HG03135 (cell line): ENCODE measurements around the gene TMBIM1.
A peak's percentile ranks its signal among the peaks of the same experiment; 100 is the strongest.
"Not testable (repeated sequence)": the region's sequence is repeated elsewhere in the genome, so short reads cannot be mapped to it uniquely, and the experiment has no call there.

Source experiments
- ATAC-seq: cut with Tn5 transposase; IDR thresholded peaks from one replicate; pipeline ENCODE4 v1.9.1; 2021; ENCODE audit warnings: mild to moderate bottlenecking, moderate library complexity; ENCODE audit not compliant: unreplicated experiment

The TMBIM1 gene

DNA sequence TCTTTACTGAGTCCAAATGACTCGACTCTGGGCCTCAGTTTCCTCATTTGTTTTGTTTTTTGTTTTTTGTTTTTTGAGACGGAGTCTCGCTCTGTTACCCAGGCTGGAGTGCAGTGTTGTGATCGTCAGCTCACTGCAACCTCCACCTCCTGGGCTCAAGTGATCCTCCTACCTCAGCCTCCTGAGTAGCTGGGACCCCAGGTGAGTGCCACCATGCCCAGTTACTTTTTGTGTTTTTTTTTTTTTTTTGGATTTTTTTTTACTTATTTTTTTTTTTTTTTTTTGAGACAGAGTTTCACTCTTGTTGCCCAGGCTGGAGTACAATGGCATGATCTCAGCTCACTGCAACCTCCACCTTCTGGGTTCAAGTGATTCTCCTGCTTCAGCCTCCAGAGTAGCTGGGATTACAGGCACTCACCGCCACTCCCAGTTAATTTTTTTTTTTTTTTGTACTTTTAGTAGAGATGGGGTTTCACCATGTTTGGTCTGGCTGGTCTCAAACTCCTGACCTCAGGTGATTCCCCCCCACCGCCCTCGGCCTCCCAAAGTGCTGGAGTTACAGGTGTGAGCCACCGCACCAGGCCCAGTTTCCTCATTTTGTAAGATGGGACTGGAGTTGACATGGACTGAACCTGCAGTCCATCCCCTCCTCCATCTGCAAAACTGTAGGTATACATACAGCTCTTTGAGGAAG is 18.9 kb downstream of the TMBIM1 start:
- not testable (repeated sequence) for ATAC-seq

DNA sequence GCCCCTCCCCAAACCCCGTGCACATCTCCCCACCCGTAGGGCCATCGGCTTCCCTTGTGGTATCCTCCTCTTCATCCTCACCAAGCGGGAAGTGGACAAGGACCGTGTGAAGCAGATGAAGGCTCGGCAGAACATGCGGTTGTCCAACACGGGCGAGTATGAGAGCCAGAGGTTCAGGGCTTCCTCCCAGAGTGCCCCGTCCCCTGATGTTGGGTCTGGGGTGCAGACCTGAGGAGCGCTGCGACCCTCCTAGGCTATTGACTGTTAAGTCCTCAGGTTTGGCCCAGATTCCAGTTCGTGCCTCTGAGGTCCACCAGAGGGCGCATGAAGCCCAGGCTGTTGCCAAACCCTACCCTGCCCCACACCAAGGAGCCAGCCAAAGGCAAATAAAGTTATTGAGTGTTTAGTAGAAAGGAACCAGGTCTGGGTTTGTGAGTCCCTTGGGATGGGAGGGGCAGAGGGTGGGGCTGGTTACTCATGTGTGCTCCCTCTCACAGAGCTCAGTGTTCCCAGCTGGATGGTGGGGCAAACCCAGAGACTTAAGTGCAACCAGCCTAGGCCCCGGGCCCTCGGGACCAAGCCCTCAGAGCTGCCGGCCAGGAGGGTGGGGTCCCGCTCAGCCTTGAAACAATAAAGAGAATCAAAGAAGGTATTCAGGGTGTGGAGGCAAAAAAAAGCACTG is 19.6 kb downstream of the TMBIM1 start:
- ATAC-seq = no peak

DNA sequence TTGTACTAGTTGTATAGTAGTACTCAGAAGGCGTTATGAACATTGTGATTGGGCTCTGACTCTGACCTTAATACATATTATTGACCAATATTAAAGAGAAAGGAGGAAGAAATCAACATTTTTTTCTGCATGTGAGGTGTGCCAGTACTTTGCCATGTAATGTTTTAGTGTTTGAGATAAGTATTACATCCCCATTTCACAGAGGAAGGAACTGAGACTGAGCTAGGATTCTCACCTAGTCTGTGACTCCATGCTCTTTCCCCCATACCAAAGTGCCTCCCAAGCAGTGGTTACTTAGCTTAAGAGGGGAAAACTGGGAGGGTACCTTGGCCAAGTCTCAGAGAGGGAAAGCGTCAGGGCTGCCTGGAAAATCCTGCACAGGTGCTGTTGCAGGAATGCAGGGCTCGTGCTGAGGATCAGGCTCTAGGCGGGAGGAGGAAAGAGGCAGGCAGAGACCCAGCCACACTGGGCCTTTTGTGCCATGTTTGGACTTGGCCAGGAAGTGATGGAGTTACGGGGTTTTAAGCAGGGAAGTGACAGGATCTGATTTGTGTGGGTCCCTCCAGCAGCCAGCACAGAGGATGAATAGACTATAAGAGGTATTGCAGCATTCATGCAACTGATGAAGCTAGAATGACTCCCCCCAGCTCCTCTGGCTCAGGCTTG is 20.3 kb downstream of the TMBIM1 start:
- no peak for ATAC-seq

DNA sequence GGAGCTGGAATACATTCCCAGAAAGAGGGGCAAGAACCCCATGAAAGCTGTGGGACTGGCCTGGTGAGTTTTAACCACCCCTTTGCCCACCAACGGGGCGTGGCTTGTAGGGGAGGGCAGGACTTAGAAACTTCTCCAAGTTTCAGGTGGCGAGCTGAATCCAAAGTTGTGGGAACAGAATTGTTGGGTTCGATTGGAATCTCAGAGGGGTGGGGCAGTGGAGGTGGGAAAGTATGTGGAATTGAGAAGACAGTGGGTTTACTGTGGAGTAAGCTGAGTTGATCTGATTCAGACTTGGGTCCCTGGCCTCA is 20.9 kb downstream of the TMBIM1 start:
- ATAC-seq = no peak

DNA sequence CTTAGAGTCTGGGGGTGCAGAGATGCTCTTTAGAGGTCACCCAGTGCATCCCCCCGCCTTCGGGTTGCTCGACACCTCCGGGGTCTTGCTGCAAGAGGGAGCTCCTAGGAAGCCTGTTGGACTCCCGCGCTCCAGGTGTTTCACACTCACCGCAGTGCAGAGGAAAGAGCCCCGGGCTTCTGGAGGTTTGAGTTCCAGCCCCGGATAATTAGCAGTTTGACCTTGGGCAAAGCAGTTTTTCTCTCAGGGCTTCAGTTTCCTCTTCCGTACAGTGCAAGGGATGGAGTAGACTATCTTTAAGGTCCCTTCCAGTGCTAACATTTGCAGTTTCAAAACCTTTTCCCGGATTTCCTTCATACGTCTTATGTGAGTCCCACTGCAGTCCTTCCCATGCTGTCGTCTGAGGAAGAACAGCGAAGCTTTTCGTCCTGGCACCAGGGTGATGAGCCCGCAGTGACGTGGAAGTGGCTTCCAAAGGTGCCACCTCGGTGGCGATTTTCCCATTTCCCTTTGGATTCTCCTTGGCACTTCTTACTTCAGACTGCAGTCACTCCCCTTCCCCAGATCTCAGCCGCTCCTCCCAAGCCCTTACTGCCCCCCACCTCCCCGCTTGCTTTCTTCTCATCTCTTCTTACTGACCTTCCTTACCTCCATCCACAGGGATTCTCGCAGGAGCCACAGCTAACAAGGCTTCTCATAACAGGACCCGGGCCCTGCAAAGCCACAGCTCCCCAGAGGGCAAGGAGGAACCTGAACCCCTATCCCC is 21.4 kb downstream of the TMBIM1 start:
- ATAC-seq = no peak

DNA sequence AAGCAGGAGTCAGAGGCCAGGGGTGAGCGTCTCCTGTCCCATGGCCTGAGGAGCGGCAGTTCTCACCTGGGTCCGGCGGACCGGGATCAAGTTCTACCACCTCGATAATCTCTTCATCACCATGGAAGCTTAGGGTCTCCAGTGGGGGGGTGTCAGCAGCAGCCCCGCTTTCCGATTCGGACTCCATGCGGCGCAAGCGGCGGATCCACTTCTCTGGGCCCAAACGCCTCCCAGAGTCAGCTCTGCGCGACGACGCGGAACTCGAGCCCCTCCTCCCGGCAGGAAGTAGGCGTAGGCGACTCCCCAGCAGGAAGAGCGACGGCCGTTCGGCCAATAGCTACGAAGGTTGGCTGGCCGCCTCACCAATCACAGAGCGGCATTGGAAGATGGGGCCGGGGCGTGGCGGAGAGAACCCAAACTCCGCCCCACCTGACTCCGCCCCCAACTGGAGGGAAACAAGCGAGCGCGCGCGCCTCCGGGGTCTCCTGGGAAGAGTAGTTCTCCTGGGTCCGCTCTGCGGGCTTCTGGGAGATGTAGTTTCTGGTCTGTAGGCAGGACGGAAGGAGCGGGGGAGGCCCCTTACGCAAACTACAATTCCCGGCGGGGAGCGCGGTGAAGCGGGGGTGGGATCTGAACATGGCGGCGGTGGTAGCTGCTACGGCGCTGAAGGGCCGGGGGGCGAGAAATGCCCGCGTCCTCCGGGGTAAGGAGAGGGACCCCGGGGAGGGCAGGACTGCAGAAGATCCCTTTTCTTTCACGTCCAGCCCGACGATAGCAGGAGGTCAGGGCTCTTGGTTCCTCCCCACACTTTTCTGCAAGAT is 22.2 kb downstream of the TMBIM1 start, which contains the start of the genes AAMP and PNKD:
Gene AAMP (minus strand): TSS at position 238 of the 821 bp plus-strand sequence. CDS start 51 bp downstream, at position 187.
Gene PNKD (plus strand): TSS at position 620 of the 821 bp plus-strand sequence. CDS start 17 bp downstream, at position 637.
- peak; percentile 90 for ATAC-seq

DNA sequence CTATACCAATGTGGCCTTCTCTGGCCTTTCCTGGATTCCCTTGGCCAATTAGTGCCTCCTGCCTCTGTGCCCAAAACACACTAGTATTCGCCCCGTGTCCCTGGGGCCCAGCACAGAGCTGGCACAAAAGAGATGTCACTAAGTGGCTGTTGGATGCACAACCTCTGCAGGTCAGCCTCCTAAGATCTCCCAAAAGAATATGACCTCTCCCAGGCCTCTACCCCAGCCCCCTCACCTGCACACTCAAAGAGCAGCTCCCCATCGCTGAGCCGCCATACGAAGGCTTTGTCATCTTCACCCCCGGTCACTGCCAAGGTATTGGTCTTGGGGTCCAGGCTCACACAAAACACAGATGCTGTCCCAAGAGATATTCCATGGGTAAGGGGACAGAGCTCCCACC is 25.0 kb downstream of the TMBIM1 start:
- no peak for ATAC-seq

DNA sequence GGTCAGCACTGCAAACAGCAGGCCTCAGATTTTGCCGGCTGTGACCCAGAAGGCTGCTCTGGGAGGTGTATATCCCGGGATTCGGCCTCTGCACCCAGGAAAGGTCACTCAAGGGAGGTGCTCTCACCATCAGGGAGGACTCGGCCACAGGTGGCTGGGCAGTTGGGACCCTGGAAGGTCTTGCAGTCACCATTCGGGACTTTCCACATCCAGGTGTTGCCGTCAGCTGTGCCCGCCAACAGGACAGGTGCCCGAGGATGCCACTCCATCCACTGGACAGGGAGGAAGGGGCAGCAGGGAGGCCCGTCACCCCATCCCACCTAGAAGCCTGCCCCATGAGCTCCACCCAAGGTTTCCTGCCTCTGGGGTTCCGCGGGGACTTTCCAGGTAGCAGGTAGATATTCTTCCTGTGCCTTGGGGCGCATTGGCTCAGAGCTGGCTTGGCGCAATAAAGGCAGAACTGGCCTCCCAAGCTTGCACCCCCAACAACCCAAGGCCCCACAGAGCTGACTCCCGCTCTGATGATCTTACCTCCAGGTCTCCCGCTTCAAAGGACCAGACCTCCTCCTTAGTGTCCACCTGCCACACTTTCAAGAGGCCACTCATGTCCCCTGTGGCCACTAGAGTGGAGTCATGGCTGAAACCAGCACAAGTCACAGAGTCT is 25.9 kb downstream of the TMBIM1 start:
- ATAC-seq = no peak

DNA sequence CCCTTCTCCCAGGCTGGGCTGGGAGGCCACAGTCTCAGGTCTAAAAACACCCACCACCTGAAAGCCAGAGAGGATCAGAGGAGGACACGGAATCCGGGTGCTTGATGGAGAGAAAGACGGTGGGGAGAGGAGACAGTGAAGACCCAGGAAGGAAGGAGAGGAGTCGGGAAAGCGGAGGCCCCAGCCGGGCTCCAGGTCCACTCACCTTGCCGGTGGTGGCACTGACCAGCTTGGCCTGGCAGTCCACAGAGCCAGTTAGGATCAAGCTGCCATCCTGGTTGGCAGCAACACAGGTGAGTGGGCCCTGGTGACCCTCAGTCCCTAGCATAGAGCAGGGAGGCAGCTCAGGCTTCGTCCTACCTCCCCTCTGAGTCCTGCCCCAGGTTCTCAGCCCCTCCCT is 26.7 kb downstream of the TMBIM1 start:
- no peak for ATAC-seq

DNA sequence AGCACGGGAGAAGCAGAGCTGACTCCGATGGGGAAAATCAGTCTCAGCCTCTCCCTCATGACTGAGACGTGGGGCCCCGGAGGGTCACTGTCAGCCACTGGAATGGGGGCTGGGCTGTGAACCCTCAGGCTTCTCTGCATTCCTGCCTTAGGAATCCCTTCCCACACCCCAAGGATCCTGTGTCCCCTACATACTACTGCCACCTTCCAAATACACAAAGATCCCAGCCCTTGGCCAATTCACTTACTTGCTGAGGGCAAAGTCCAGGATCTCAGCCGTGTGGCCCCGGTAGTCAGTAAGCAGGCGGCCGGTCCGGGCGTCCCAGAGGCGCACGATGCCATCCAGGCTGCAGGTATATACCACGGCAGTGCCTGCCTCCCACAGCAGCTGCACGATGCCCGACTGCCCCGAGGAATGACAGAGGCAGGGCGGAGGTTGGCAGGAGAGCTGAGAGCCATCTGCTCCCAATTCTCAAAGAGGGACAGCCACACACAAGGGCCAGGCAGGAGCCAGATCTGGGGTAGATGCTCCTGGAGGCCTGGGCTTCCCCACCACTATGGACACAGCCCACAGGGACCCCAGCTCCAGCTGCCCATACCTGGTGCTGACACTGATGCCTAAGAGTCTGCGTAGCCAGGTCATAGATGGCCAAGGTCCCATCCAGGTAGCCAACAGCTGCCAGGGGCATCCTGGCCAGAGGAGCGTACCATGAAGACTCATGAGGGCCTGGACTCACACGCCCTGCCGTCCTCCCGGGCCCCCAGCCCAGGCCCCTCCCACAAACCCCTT is 27.3 kb downstream of the TMBIM1 start:
- no peak for ATAC-seq

DNA sequence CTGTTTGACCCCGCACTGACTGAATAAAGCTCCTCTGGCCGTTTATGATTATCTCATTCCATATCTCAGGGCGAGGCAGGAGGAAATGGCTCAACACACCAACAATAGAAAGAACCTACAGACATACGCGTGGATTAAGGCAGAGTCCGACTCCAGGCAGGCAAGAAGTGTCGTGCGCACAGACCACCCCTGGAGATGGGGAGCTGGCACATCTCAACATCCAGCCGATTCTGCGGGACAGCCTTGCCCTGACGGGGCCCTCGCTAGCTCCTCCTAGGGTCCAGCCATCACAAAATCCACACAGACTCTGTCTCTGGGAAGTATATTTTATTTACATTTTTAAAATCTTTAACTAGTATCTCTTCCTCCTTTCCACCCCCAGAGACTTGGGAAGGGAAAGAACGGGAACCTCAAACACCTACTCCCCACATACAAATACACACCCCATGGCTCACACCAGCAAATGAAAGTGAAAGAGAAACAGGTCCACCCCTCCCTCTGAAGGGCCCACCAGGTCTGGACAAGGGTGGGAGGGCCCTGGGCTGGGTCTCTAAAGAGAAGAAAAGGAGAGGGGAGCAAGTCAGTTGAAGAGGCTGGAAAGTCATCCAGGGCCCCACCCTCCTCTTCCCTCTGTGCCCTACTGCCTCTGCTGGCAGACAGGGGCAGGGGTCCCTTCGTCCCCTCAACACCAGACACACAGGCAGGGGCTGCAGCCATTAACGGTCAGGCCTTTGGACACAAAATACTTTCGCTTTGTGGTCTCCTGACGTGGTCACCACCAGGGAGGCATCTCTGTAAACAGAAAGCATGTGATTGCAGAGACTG is 28.3 kb downstream of the TMBIM1 start:
- ATAC-seq = no peak

DNA sequence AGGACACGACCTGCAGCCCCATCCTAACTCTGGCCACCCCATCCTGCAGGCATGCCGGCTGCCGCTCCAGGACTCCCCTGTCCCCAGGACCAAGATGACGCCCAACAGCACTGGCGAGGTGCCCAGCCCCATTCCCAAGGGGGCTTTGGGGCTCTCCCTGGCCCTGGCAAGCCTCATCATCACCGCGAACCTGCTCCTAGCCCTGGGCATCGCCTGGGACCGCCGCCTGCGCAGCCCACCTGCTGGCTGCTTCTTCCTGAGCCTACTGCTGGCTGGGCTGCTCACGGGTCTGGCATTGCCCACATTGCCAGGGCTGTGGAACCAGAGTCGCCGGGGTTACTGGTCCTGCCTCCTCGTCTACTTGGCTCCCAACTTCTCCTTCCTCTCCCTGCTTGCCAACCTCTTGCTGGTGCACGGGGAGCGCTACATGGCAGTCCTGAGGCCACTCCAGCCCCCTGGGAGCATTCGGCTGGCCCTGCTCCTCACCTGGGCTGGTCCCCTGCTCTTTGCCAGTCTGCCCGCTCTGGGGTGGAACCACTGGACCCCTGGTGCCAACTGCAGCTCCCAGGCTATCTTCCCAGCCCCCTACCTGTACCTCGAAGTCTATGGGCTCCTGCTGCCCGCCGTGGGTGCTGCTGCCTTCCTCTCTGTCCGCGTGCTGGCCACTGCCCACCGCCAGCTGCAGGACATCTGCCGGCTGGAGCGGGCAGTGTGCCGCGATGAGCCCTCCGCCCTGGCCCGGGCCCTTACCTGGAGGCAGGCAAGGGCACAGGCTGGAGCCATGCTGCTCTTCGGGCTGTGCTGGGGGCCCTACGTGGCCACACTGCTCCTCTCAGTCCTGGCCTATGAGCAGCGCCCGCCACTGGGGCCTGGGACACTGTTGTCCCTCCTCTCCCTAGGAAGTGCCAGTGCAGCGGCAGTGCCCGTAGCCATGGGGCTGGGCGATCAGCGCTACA is 29.4 kb downstream of the TMBIM1 start:
- no peak for ATAC-seq

DNA sequence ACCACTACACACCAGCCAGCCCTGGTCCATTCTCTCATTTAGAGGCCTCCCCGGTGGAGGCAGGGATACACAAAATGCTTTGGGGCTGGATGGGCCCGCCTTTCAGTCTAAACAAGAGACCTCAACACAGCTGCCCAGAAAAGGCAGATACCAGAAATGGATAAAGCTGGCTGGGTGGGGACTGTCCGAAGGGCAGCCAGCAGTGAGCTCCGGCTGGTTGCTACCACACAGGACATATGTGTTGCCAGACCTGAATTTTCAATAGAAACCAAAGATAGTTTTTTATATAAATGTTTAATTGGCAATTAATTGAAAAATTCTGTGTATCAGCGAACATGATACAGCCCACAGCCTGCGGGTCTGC is 30.1 kb downstream of the TMBIM1 start:
- no peak for ATAC-seq

DNA sequence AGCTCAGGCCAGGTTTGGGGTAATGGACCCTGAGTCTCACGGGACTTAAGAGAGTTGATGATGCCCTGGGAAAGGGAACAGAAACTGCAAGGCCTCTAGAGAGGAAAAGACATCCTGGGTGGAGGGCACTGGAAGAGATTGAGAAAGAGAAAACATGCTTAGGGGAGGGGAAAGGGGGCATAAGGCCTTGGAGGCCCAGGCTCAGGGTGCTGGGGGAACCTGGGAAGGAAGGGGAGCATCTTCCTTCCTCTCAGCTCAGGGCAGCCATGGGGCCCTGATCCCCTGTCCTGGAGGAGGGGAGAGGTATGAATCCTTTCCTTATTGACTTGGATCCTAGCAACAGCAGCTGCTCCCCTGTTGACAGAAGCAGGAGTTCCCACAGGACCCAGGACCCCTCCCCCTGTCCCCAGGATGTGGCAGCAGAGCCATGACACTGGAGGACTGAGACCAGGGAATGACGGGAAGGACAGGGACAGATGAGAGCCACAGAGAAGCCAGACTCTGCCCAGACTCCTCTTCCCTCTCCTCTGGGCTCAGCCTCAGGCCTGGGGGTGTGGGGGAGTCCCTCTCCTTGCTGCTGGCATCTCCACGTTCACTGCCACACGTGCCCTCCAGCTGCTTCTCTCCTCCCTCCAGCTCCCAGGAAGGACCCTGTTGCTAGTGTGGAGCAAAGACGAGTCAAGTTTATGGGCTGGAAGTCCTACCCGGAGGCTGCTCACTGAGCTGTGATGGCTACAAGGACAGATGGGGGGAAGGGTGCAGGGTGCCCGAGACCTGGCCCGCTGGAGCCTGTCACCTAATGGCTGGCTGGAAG is 30.7 kb downstream of the TMBIM1 start:
- ATAC-seq = no peak

DNA sequence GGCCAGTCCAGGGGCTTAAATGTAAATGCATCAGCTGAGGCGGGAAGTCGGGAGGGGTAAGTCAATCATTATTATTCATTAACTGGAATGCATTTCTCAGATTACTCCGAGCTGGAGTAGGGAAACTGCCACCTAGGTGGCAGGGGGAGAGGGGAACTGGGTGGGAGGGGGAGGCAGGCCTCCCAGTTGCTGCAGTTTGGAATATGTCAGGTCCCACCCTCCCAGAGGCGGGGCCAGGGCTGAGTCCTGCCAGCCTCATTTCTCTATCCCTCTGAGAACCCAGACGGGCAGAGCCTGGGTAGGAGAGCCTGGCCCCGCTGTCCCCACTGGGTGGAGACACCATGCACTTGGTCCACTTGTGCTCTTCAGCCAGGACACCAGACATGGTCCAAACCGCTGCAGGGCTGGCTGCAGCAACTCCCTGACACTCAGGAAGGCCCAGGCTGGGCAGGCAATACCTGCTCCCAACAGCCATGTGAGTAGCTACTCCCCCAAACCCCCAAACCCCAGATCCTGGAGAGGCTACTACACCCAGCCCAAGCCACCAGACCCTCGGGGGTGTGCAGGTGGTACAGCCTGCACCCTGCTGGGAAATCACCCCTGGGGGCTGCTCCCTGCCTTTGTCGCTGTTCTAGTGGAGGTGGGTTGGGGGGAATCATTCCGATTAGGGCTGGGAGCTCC is 31.4 kb downstream of the TMBIM1 start, which contains the start of gene GPBAR1:
Gene GPBAR1 (plus strand): TSS at position 274 of the 681 bp plus-strand sequence. CDS start 1,710 bp downstream, outside the sequence.
- ATAC-seq = no peak

DNA sequence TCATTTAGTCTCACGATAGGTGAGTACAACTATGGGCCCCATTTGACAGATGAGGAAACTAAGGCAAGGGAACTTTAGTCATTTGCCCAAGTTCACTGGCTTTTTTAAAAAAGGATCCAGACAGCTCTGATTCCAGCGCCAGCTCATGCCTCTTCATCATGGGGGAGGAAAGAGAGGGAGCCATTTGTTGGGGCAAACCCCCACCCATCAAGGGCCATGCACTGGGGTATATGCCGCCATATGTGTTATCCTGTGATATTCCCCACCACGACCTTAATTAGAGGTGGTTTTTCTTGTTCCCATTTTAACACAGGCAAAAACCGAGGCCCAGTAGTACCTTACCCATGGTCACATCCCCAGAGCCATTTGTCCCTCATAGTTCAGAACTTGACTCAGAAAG is 32.1 kb downstream of the TMBIM1 start:
- no peak for ATAC-seq
